K562 (cell line): ENCODE measurements around the gene TXNRD2.

Experiments
- CHD4 ChIP-seq: fragments of 200-600 bp; sonication (generic); IDR thresholded peaks from 3 replicates; pipeline ENCODE4 v1.6.1; 2012; ENCODE audit warnings: low read depth, mild to moderate bottlenecking, mixed read lengths, low read length, inconsistent platforms; ENCODE audit not compliant: insufficient read depth, insufficient replicate concordance, poor library complexity, severe bottlenecking
- MXI1 ChIP-seq: IDR thresholded peaks from 2 replicates; pipeline ENCODE4 v1.6.1; 2011; ENCODE audit warnings: low read depth, mild to moderate bottlenecking, improper control_type of control experiment, low read length
- MYC ChIP-seq, 2 experiments: fragments of 250-450 bp in 1 of 2; sonication (Bioruptor Pico) in 1 of 2; IDR thresholded peaks; 2 replicates each; pipeline versions ENCODE4 v1.5.1 to v1.6.1; 2012 to 2021; ENCODE audit warnings: low read depth in 2 of 2, borderline replicate concordance in 1 of 2, improper control_type of control experiment in 1 of 2, low read length in 1 of 2, mild to moderate bottlenecking in 1 of 2, moderate library complexity in 1 of 2
- TF ChIP-seq, protein P1 (sequence below): sonication (generic); formaldehyde crosslinking; IDR thresholded peaks from 2 replicates; pipeline ENCODE4 v1.8.0; 2022; ENCODE audit warnings: mild to moderate bottlenecking, missing genetic modification reagents, borderline replicate concordance

DNA sequence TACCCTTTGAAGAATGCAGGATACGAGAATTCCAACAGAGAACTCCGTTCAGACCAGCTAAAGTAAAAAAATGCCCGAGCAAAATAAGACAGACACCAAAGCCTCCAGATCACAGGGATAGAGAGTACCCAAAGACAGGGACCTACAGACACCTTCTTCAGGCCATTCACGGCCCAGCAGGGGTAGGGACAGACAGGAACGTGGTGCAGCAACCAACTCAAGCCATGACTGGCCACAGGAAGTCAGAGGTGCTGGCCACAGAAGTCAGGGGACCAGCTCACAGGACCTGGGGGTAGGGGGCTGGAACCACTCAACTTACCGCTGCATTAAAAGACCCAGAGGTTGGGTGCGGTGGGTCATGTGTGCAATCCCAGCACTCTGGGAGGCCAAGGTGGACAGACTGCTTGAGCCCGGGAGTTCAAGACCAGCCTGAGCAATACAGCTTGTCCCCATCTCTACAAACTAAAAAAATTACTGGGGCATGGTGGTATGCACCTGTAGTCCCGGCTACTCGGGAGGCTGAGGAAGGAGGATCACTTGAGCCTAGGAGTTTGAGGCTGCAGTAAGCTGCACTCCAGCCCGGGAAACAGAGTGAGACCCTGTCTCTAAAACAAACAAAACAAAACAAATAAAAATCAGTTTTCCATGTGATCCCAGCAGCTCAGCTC lies 39.9 kb downstream of the TXNRD2 start:
- TF ChIP-seq CHD4 (no peak), MXI1 (no peak), MYC (IDR thresholded peaks at IDR 0.05; ENCODE audit: low read depth, low read length) (no peak), MYC (CRISPR knock-in tag; IDR thresholded peaks at IDR 0.05; ENCODE audit: borderline replicate concordance, low read depth) (no peak)
- TF ChIP-seq, protein P1, sequence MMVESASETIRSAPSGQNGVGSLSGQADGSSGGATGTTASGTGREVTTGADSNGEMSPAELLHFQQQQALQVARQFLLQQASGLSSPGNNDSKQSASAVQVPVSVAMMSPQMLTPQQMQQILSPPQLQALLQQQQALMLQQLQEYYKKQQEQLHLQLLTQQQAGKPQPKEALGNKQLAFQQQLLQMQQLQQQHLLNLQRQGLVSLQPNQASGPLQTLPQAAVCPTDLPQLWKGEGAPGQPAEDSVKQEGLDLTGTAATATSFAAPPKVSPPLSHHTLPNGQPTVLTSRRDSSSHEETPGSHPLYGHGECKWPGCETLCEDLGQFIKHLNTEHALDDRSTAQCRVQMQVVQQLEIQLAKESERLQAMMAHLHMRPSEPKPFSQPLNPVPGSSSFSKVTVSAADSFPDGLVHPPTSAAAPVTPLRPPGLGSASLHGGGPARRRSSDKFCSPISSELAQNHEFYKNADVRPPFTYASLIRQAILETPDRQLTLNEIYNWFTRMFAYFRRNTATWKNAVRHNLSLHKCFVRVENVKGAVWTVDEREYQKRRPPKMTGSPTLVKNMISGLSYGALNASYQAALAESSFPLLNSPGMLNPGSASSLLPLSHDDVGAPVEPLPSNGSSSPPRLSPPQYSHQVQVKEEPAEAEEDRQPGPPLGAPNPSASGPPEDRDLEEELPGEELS (CRISPR knock-in tag): no peak
